Kidney tubule cell (primary cell): ENCODE measurements around the gene SAMD11.
"Not testable (repeated sequence)": the region's sequence is repeated elsewhere in the genome, so short reads cannot be mapped to it uniquely, and the experiment has no call there.

Experiments used
- DNase-seq: peaks from one replicate; pipeline ENCODE4 v3.0.0-alpha.2; 2018; ENCODE audit warnings: low spot score

Gene SAMD11

GRCh38 chr1:943545-944340, 20.0 kb downstream of the SAMD11 start:
- no peak for DNase-seq

- DNase-seq: no peak
These were observed 20.9 kb downstream of the SAMD11 start for GRCh38 chr1:944341-945325.

GRCh38 chr1:945688-946556, 22.2 kb downstream of the SAMD11 start:
- DNase-seq: no peak

GRCh38 chr1:946811-947210, 23.1 kb downstream of the SAMD11 start:
- not testable (repeated sequence) for DNase-seq

GRCh38 chr1:947958-948357, 24.2 kb downstream of the SAMD11 start:
- DNase-seq: no peak

- DNase-seq: no peak
These were observed 26.5 kb downstream of the SAMD11 start for GRCh38 chr1:950268-950667.

- DNase-seq: no peak
These were observed 27.2 kb downstream of the SAMD11 start for GRCh38 chr1:950881-951280.

GRCh38 chr1:951364-951763, 27.6 kb downstream of the SAMD11 start:
- no peak for DNase-seq

- no peak for DNase-seq
These were observed 28.5 kb downstream of the SAMD11 start for GRCh38 chr1:952201-952600.

GRCh38 chr1:952603-953002, 28.9 kb downstream of the SAMD11 start:
- DNase-seq: no peak

- no peak for DNase-seq
These were observed 30.0 kb downstream of the SAMD11 start for GRCh38 chr1:953524-954320.

- no peak for DNase-seq
These were observed 31.2 kb downstream of the SAMD11 start for GRCh38 chr1:954927-955326.

GRCh38 chr1:955474-955873, 31.8 kb downstream of the SAMD11 start:
- DNase-seq: no peak

- DNase-seq: no peak
These were observed 32.9 kb downstream of the SAMD11 start for GRCh38 chr1:956636-957035.

GRCh38 chr1:958823-959730, 35.4 kb downstream of the SAMD11 start, which contains the start of gene NOC2L:
TSS of gene NOC2L (minus strand) at chr1:959256. CDS start at chr1:959240, 16 bp downstream.
- DNase-seq: peak; percentile 89

- no peak for DNase-seq
These were observed 36.1 kb downstream of the SAMD11 start for GRCh38 chr1:959731-960362.

GRCh38 chr1:960363-961131, 36.8 kb downstream of the SAMD11 start, which contains the start of gene KLHL17:
TSS of gene KLHL17 (plus strand) at chr1:960584. CDS start at chr1:960694, 110 bp downstream.
- peak; percentile 73 for DNase-seq

- no peak for DNase-seq
These were observed 37.5 kb downstream of the SAMD11 start for GRCh38 chr1:961132-961669.
